Mononuclear cell (primary cell): ENCODE data around the gene HOXA10. TPM values are rescaled to one million over a fixed set of nuclear protein-coding genes. Genes with fewer than 3 reads are reported as not detected.

Experiments used
- H3K27me3 ChIP-seq: 2 replicates; pipeline ENCODE4 v1.6.0; 2011; ENCODE audit warnings: low read length, control low read depth; ENCODE audit not compliant: insufficient read depth
- H3K4me1 ChIP-seq: 2 replicates; pipeline ENCODE4 v1.5.1; 2011; ENCODE audit warnings: mild to moderate bottlenecking, low read length, control low read depth; ENCODE audit not compliant: insufficient read depth
- H3K4me3 ChIP-seq: 2 replicates; pipeline ENCODE4 v1.5.1; 2011; ENCODE audit warnings: mild to moderate bottlenecking, low read length, moderate library complexity
- H3K9me3 ChIP-seq: 2 replicates; pipeline ENCODE4 v1.5.1; 2011; ENCODE audit warnings: low read depth, mild to moderate bottlenecking, control low read depth, low read length
- total RNA-seq: library from RNA; depleted of rRNA; stranded (reverse); fragments of >200 nt; gene quantifications from one replicate; pipeline ENCODE4 v1.2.3, GENCODE V29; 2012

Gene HOXA10
- total RNA-seq, 1 donor, result 0.63 TPM

GRCh38 chr7:27154901-27155815 lies 19.0 kb downstream of the HOXA10 start:
- peaks cover 59% of the 10 kb centered on the region for H3K4me1 ChIP-seq
- peaks cover 98% of the 10 kb centered on the region for H3K27me3 ChIP-seq
- H3K4me3 ChIP-seq, result no peak overlapping the region
- H3K9me3 ChIP-seq, result no peaks in the 10 kb centered on the region

- Histone ChIP-seq H3K9me3 (no peaks in the 10 kb centered on the region), H3K4me1 (peaks cover 56% of the 10 kb centered on the region), H3K4me3 (no peak overlapping the region)
Observed at GRCh38 chr7:27154369-27154768, 19.8 kb downstream of the HOXA10 start.

GRCh38 chr7:27153526-27153925 lies 20.6 kb downstream of the HOXA10 start:
- H3K4me1 ChIP-seq, result peaks cover 54% of the 10 kb centered on the region
- H3K27me3 ChIP-seq, result peaks cover 98% of the 10 kb centered on the region
- H3K4me3 ChIP-seq, result no peak overlapping the region
- no peaks in the 10 kb centered on the region for H3K9me3 ChIP-seq

More at GRCh38 chr7:27154369-27154768, 19.8 kb downstream of the HOXA10 start:
- H3K27me3 ChIP-seq, result peaks cover 98% of the 10 kb centered on the region

GRCh38 chr7:27152816-27153442 lies 21.2 kb downstream of the HOXA10 start:
- Histone ChIP-seq H3K27me3 (peaks cover 98% of the 10 kb centered on the region), H3K9me3 (no peaks in the 10 kb centered on the region), H3K4me3 (no peak overlapping the region), H3K4me1 (peaks cover 58% of the 10 kb centered on the region)

- Histone ChIP-seq H3K4me1 (peaks cover 65% of the 10 kb centered on the region), H3K27me3 (peaks cover 97% of the 10 kb centered on the region), H3K9me3 (no peaks in the 10 kb centered on the region), H3K4me3 (no peak within 1 kb of the TSS)
Observed at GRCh38 chr7:27151931-27152815, 21.9 kb downstream of the HOXA10 start, which contains the start of gene HOXA3. Gene HOXA3 (minus strand): TSS chr7:27152583. CDS start chr7:27110640, 41,943 bp downstream.

GRCh38 chr7:27151341-27151930 lies 22.7 kb downstream of the HOXA10 start:
- H3K9me3 ChIP-seq, result no peaks in the 10 kb centered on the region
- H3K4me1 ChIP-seq, result peaks cover 63% of the 10 kb centered on the region
- peaks cover 99% of the 10 kb centered on the region for H3K27me3 ChIP-seq
- H3K4me3 ChIP-seq, result peak overlapping the region; percentile 5

GRCh38 chr7:27150568-27151340 lies 23.4 kb downstream of the HOXA10 start:
- H3K27me3 ChIP-seq, result peaks cover 99% of the 10 kb centered on the region
- peaks cover 56% of the 10 kb centered on the region for H3K4me1 ChIP-seq
- peak overlapping the region; percentile 5 for H3K4me3 ChIP-seq
- H3K9me3 ChIP-seq, result no peaks in the 10 kb centered on the region

GRCh38 chr7:27149842-27150567 lies 24.1 kb downstream of the HOXA10 start:
- Histone ChIP-seq H3K9me3 (no peaks in the 10 kb centered on the region), H3K4me3 (no peak overlapping the region), H3K4me1 (peaks cover 49% of the 10 kb centered on the region)

GRCh38 chr7:27148756-27149641 lies 25.1 kb downstream of the HOXA10 start:
- no peak overlapping the region for H3K4me3 ChIP-seq
- H3K27me3 ChIP-seq, result peaks cover 91% of the 10 kb centered on the region
- no peaks in the 10 kb centered on the region for H3K9me3 ChIP-seq
- peaks cover 43% of the 10 kb centered on the region for H3K4me1 ChIP-seq

More at GRCh38 chr7:27149842-27150567, 24.1 kb downstream of the HOXA10 start:
- peaks cover 97% of the 10 kb centered on the region for H3K27me3 ChIP-seq

- Histone ChIP-seq H3K9me3 (no peaks in the 10 kb centered on the region), H3K27me3 (peaks cover 85% of the 10 kb centered on the region), H3K4me3 (no peak overlapping the region), H3K4me1 (peaks cover 43% of the 10 kb centered on the region)
Observed at GRCh38 chr7:27148031-27148755, 25.9 kb downstream of the HOXA10 start.

- Histone ChIP-seq H3K27me3 (peaks cover 77% of the 10 kb centered on the region), H3K4me3 (no peak within 1 kb of the TSS), H3K4me1 (peaks cover 38% of the 10 kb centered on the region), H3K9me3 (no peaks in the 10 kb centered on the region)
Observed at GRCh38 chr7:27147199-27148030, 26.7 kb downstream of the HOXA10 start, which contains the start of gene HOXA6. Gene HOXA6 (minus strand): TSS chr7:27147774. CDS start chr7:27147749, 25 bp downstream.
